NCI-H510A treated with DMSO at 0.1 percent for 48 hours (cell line): ENCODE measurements around the gene MPL.
"Not testable (repeated sequence)": the region's sequence is repeated elsewhere in the genome, so short reads cannot be mapped to it uniquely, and the experiment has no call there.

Experiments
- DNase-seq: peaks from one replicate; lab custom pipeline; 2025; lab: John Stamatoyannopoulos, UW

Gene MPL

DNA sequence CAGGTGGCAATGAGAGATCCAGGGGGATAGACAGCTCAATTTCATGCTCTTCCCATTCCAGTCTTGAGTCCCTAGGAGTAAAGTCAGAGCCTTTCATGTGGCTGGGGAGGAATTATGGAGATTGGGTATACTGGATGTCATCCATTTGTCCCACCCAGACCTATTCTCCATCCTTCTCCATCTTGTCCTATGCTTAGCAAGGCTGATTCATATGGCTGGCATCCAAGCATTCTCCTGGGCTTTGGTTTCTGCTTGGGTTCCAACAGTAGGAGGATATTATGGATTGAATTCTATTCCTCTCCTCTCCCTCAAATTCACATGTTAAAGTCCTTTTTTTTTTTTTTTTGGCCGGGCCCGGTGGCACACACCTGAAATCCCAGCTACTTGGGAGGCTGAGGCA lies 17.3 kb downstream of the MPL start:
- DNase-seq, result no peak

GRCh38 chr1:43357251-43357650 lies 19.6 kb downstream of the MPL start:
- no peak for DNase-seq

DNA sequence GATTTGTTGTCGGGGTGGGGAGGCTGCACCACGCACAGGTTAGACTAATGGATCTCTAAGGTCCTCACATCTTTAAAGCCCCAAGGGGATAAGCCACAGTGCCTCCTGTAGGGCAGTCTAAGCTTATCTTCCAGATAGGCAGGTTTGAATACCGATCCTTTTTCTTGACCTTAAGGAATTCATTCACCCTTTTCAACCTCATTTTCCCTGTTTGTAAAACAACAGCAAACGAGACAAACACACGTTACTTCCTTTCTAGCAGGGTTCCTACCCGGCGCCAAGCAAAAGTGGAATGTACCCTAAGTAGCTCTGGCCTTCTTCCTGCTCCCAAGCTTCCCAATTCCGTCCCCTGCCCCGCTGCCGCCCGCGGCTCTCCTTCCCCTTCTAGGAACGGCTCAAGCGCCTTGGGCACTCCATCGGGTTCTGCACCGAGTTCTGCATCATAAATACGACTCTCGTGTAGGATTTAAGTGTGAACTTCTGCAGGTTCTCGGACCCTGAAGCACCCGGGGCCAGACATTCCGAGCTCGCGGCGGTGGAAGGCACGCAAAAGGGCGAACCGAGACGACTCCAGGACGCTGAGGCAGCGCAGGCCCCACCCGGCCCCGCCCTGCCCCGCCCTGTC lies 20.6 kb downstream of the MPL start:
- peak; percentile 100 for DNase-seq

DNA sequence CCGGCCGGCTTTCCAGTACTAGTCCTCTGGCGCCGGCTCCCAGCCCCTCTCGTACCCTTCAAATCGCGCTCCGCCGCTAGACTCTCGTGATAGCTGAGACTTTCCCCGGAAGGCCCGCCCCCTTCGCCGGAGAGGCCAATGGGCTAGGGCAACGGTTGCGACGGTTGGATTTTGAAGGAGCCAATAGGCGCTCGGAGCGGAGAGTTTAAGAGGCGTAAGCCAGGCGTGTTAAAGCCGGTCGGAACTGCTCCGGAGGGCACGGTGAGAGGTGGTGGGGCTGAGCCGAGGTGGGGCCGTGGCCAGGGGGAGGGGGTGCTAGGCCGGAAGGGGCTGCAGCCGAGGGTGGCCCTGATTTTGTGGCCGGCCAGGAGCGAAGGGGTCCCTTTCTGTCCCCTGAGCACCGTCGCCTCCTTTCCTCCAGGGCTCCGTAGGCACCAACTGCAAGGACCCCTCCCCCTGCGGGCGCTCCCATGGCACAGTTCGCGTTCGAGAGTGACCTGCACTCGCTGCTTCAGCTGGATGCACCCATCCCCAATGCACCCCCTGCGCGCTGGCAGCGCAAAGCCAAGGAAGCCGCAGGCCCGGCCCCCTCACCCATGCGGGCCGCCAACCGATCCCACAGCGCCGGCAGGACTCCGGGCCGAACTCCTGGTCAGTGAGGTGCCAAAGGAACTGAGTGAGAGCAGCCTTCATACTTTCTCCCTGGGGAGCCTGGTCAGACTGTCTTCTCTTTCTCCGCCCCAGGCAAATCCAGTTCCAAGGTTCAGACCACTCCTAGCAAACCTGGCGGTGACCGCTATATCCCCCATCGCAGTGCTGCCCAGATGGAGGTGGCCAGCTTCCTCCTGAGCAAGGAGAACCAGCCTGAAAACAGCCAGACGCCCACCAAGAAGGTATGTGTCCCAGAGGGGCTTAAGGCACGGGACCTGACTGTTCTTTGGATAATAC lies 21.4 kb downstream of the MPL start, which contains the start of gene CDC20:
CDC20 (plus strand) TSS at position 236 of the 948 bp plus-strand sequence; CDS start at position 471, 235 bp downstream.
- DNase-seq, result peak; percentile 100

DNA sequence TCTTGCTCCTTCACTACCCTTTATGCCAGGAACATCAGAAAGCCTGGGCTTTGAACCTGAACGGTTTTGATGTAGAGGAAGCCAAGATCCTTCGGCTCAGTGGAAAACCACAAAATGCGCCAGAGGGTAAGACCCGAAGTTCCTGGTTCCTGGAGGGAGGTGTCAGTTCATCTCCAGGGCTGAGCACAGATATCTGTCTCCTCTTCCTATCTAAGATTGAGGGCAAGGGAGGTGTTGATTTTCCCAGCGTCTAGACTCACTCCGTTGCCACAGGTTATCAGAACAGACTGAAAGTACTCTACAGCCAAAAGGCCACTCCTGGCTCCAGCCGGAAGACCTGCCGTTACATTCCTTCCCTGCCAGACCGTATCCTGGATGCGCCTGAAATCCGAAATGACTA lies 22.1 kb downstream of the MPL start:
- DNase-seq, result no peak

- no peak for DNase-seq
Observed at GRCh38 chr1:43360616-43361015, 23.0 kb downstream of the MPL start.

GRCh38 chr1:43363283-43363934 lies 25.8 kb downstream of the MPL start:
- no peak for DNase-seq

DNA sequence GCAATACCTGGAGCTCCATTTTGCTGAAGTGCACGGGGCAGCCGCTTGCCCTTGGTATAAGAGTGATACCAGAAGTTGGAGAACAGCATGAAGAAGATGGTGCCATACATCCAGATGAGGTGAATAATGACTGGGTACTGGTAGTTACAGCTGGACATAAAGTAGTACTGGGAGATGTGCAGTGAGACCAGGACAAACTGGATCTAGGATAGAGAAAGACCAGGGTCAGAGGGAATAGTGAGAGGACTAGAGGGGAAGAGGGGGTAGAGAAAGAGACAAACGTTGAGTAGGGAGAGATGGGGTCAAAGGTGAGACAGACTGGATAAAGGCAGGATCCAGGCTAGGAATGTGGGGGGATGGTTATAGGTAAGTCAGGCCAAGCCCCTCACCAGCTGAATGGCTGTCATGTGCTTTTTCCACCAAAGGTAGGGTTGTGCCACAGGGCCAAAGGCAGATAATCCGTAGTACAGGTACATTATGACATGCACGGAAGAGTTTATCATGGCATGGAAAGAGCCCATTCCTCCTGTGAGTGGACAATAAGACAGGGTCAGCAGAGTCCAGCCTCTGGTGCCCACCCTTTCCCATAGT lies 26.4 kb downstream of the MPL start:
- DNase-seq, result no peak

- DNase-seq, result no peak
Observed at GRCh38 chr1:43365678-43366077, 28.1 kb downstream of the MPL start.

DNA sequence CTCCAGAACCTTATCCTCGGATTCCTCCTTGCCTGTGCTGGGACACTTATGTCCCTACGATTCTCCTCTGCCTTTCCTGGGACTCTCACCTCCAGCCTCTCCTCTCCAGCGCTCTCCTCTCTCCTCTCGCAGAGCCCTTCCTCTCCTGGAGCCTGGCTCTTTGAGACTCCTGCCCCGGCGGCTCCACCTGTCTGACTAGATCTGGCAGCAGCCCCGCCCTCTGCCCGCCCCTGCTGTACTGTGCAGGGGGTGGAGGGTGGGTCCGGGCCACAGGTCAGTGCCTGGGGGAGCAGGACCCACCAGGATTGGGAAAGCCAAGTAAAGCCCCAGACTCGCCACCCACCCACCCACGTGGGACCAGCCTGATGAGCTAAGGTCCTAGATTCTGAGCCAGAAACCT lies 28.6 kb downstream of the MPL start:
- peak; percentile 98 for DNase-seq

DNA sequence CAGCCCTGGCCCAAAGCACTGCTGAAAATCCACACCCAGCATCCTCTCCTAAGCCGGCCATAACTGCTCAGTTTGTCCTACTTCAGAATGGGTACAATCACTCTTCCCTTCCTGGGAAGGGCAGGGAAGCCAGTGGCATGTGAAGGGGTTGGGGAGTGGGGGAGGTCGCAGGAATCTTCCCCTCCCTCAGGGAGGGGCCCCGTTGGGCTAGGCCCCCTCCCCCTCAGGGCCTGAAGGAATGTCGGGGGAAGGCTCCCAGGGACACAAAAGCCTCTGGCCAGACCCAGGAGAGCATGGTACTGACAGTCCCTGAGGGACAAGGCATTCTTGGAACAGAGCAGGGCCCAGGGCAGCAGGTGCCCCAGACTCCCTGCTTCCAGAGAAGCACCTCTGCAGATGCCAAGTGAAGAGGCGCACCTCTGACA lies 29.0 kb downstream of the MPL start:
- DNase-seq, result peak; percentile 89

DNA sequence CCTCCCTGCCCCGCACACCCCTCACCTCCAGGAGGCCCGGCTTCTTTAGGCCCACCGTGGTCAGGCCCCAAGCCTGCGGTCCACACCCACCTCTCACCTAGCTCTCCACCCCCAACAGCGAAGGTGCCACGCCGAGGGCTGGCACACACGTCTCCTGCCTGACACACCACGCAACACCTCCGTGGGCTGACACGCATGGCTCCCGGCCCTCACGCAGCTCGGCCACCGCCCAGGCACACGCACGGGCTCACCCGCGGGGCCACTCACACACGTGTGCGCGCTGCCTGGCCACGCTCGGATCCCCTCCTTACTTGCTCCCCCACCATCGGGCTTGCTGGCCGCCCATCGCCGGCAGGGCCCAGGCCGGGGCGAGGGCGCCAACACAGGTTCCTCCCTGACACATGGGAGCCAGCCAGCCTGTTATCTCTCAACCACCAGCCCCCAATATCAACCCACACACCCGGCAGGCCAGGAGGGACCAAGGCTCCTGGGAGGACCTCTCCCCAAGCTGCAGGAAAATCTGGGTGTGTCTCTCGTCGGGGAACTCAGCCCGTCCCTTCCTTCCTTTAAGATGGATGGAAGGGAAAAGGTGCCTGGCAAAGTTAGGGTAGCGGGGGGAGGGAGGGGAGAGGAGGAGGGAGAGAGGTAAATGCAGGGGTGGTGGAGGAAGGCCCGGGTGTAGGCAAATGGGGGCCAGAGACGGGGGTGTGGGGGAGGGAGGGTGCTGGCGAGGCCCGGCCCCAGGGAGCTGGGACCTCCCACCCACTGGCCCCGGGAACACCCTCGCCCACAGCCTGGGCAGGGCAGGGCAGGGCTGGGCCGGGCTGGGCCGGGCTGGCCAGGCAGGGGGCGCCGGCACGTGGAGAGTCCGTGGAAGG lies 29.6 kb downstream of the MPL start:
- peak; percentile 97 for DNase-seq

GRCh38 chr1:43367904-43368645 lies 30.5 kb downstream of the MPL start, which contains the start of gene ELOVL1:
Gene ELOVL1 (minus strand): TSS chr1:43368011. CDS start chr1:43365609, 2,402 bp downstream.
- peak; percentile 100 for DNase-seq

- DNase-seq, result no peak
Observed at GRCh38 chr1:43368646-43369020, 31.0 kb downstream of the MPL start.

GRCh38 chr1:43369779-43370178 lies 32.2 kb downstream of the MPL start:
- not testable (repeated sequence) for DNase-seq

GRCh38 chr1:43370564-43370963 lies 32.9 kb downstream of the MPL start:
- no peak for DNase-seq

DNA sequence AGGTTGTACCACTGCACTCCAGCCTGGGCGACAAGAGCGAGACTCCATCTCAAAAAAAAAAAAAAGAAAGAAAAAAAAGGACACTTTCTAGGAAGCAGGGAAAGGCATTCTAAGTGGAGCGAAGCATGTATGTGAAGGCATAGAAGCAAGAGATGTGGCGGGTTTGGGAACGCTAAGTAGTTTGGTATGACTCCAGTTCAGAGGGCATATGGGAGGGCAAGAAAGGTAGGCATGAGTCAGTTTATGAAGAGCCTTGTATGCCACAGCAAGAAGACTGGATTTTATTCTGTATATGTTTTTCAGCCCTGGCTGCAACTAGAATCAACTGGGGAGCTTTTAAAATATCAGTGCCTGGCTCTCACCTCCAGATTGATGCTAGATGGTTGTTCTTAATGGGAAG lies 34.6 kb downstream of the MPL start:
- no peak for DNase-seq

DNA sequence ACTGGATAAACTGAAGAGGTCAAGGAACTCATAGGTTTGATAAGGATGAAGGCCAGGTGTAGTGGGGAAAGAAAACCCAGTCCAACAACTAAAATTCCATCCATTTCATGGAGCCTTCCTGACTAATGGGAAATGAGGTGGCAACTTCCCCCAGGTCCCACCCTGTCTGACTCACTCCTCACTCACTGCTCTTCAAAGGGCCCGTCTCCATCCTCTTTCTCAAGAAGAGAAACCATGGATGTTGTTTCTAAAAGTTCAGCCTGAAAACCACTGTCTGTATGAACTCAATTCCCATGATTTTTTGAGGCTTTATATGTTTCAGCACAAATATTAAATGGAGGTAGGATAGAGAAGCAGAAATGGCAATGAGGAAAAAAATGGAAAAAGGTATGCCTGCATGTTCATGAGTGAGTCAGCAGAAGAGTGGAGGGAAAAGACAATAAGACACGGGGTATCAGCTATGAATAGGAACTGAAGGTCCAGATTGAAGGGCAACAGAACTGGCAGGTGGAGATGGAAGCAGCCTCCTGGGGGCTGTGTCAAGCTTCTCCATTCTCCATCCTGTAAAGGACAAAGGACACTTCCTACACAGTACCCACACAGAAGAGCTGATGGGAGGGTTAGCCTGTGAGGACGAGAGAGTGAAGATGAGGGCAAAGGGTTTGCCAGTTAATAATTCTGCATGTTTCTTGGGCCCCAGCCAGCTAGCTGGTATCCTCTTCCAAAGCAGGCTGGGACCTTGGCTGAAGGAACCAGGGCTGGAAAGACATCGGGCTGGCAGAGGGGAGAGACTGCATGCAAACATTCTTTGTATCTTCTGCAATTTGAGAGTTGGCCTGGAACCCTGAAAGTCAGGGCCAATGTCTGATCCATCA lies 35.7 kb downstream of the MPL start:
- no peak for DNase-seq

GRCh38 chr1:43376723-43377235 lies 39.2 kb downstream of the MPL start:
- peak; percentile 78 for DNase-seq
